ENCODE measurements around the gene SCG2. TPM values are rescaled to one million over a fixed set of nuclear protein-coding genes. Genes with fewer than 3 reads are reported as not detected.

The SCG2 gene
- total RNA-seq, 6 experiments from 2014 or later: 0.23 to 0.97 (median 0.37) TPM

- Mint-ChIP-seq H3K4me1 (ENCODE audit: low read depth) (peaks cover 18% of the 10 kb centered on the region), H3K27ac (no peak overlapping the region), H3K36me3 (ENCODE audit: low read depth) (no peaks in the 10 kb centered on the region), H3K27me3 (ENCODE audit: insufficient read depth) (peaks cover 5% of the 10 kb centered on the region), H3K4me3 (no peak overlapping the region), H3K9me3 (no peaks in the 10 kb centered on the region)
- TF ChIP-seq CTCF (IDR thresholded peaks at IDR 0.05): no peak
- DNase-seq: no peak
Observed at GRCh38 chr2:223607476-223607875, 5.3 kb upstream of the SCG2 start.

- Mint-ChIP-seq H3K36me3 (ENCODE audit: low read depth) (no peaks in the 10 kb centered on the region), H3K4me1 (ENCODE audit: low read depth) (peaks cover 14% of the 10 kb centered on the region), H3K9me3 (no peaks in the 10 kb centered on the region), H3K4me3 (no peak overlapping the region), H3K27ac (no peak overlapping the region), H3K27me3 (ENCODE audit: insufficient read depth) (peaks cover 5% of the 10 kb centered on the region)
- no peak for TF ChIP-seq CTCF (IDR thresholded peaks at IDR 0.05)
- no peak for DNase-seq
Observed at GRCh38 chr2:223606946-223607345, 4.8 kb upstream of the SCG2 start.

GRCh38 chr2:223604231-223604630, 2.1 kb upstream of the SCG2 start:
- H3K27me3 Mint-ChIP-seq (ENCODE audit: insufficient read depth): peaks cover 4% of the 10 kb centered on the region
- no peak for DNase-seq
- peaks cover 25% of the 10 kb centered on the region for H3K4me1 Mint-ChIP-seq (ENCODE audit: low read depth)
- no peak overlapping the region for H3K27ac Mint-ChIP-seq
- H3K4me3 Mint-ChIP-seq: no peak overlapping the region
- TF ChIP-seq CTCF (IDR thresholded peaks at IDR 0.05): no peak
- no peaks in the 10 kb centered on the region for H3K36me3 Mint-ChIP-seq (ENCODE audit: low read depth)
- no peaks in the 10 kb centered on the region for H3K9me3 Mint-ChIP-seq

- Mint-ChIP-seq H3K27ac (no peak overlapping the region), H3K4me1 (ENCODE audit: low read depth) (peaks cover 38% of the 10 kb centered on the region), H3K4me3 (no peak overlapping the region), H3K27me3 (ENCODE audit: insufficient read depth) (peaks cover 4% of the 10 kb centered on the region), H3K36me3 (ENCODE audit: low read depth) (peaks cover 6% of the 10 kb centered on the region), H3K9me3 (no peaks in the 10 kb centered on the region)
- no peak for TF ChIP-seq CTCF (IDR thresholded peaks at IDR 0.05)
- no peak for DNase-seq
Observed at GRCh38 chr2:223602972-223603371, 811 bp upstream of the SCG2 start.

GRCh38 chr2:223601018-223601417, 1.1 kb downstream of the SCG2 start:
- Mint-ChIP-seq H3K36me3 (ENCODE audit: low read depth) (peaks cover 6% of the 10 kb centered on the region), H3K27me3 (ENCODE audit: insufficient read depth) (no peaks in the 10 kb centered on the region; the same call in 1 of the 2 replicates), H3K4me3 (no peak overlapping the region), H3K4me1 (ENCODE audit: low read depth) (peaks cover 49% of the 10 kb centered on the region), H3K9me3 (no peaks in the 10 kb centered on the region), H3K27ac (no peak overlapping the region)
- no peak for DNase-seq
- TF ChIP-seq CTCF (IDR thresholded peaks at IDR 0.05): no peak

All from HFFc6 (cell line).